Activated CD4-positive, CD25-positive, alpha-beta regulatory T cell (primary cell): ENCODE measurements around the gene KYAT1.
A peak's percentile ranks its signal among the peaks of the same experiment; 100 is the strongest.

Source experiments
- DNase-seq, 4 experiments: peaks; one replicate each; lab custom pipeline; 2025; lab: John Stamatoyannopoulos, UW

KYAT1 gene

DNA sequence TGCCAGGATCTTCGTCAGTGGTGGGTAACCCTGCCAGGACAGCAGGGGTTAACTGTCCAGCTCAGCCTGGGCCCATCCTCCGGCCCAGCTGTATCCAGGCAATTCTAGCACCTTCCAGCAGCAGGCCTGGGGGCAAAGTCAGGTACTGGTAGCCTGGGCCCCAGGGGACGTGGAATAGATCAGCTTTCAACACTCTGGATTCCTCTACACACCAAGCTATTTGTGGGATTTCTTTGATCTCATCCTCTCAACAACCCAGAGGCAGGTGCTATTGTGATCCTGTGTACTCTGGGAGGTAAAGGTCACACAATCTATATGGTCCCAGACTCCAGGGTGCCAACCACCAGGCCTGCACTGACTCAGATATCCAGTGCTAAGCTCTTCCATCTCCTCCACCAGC lies 43.4 kb downstream of the KYAT1 start:
- no peak for DNase-seq

GRCh38 chr9:128836509-128837145 lies 45.1 kb downstream of the KYAT1 start:
- DNase-seq, result no peak

- DNase-seq, result no peak
Observed at GRCh38 chr9:128835246-128836210, 46.2 kb downstream of the KYAT1 start.

- DNase-seq, result no peak
Observed at GRCh38 chr9:128833696-128834095, 48.1 kb downstream of the KYAT1 start.

- DNase-seq, result peak; percentile 80 to 87 (median 85)
Observed at GRCh38 chr9:128829477-128830251, 52.1 kb downstream of the KYAT1 start, which contains the start of gene SPOUT1. Gene SPOUT1, minus strand, starts transcription at chr9:128829794. Its CDS starts 14 bp downstream, at chr9:128829780.

DNA sequence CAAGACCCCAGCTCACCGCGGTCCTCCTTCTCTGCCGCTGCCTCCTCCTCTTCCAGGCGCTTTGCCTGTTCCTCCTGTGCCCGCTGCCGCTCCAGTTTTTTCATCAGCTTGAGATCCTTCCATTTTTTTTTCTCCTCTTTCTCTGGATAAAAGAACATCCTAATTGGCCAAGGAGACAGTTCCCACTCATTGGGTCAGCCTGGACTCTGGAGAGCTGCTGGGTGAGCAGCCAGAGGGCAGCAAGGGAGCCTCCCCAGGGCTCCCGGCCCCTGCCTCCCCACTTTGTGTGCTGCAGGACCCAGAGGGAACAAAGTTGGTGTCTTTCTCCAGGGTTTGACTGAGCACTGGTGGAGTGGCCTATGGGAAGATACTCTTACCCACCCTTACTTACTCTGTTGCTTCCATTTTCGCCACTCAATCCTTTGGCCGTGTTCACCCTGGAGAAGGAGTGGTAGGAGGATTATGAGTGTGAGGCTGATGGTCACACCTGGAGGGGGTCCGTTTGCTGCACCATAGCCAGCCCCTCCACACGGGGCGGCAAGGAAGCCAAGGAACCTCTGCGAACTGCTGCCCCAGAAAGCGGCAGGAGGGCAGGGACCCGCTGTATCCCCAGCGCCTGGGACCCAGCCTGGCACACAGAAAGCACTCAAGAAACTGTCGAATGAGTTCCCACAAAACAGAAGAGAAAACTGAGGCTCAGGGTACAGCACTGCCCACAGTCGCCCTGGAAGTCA lies 52.9 kb downstream of the KYAT1 start:
- DNase-seq, result no peak

- no peak for DNase-seq
Observed at GRCh38 chr9:128828267-128828666, 53.5 kb downstream of the KYAT1 start.

- no peak for DNase-seq
Observed at GRCh38 chr9:128825923-128826700, 55.6 kb downstream of the KYAT1 start.

- no peak for DNase-seq
Observed at GRCh38 chr9:128824911-128825310, 56.8 kb downstream of the KYAT1 start.

- DNase-seq, result no peak
Observed at GRCh38 chr9:128823903-128824406, 57.8 kb downstream of the KYAT1 start.

DNA sequence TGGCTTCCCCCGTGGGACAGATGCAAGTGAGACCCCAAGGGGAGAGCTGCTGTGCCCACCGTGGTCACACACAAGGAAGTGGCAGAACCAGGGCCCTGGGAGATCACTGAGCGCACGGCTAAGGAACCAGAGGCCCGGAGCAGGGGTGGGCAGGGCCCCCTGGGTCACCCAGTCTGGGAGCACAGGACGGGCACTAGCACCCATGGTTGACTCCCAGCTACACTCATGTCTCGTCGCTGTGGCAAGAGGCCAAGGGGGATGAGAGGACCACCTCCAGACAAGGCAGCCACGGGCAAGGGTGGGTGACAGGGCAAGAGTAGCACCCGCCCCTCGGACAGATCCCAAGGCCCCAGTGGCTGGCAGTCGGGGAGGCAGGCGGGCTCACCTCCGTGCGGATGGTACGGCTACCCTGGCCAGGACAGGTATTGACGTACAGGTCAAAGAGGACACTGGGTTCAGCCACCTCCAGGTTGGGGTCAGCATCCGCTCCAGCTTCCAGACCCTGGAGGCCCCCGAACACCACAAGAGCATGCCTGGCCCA lies 58.3 kb downstream of the KYAT1 start:
- DNase-seq, result no peak

DNA sequence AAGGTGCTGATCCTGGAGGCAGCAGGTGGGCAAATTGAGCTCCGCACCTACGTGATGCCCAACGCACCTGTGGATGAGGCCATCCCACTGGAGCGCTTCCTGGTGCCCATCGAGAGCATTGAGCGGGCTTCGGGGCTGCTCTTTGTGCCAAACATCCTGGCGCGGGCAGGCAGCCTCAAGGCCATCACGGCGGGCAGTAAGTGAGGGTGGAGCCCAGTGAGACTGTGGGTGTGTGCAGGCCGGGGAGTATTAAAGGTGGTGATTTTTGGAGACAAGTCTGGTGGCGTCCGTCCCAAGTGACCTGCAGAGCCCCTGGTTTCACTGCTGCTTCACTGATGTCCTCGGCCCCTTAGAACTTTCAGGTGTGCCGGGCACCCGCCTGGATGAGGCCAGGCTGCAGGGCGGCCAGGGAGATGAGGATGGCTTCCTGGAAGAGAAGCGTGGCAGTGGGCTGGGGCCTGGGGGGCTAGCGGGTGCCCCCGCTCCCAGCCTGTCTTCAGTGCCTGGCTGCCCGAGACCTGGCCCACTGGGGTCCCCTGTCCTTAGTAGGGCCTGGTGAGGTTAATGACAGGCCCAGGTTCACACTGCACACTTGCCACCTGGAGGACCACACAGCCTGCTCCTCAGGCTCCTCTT lies 59.2 kb downstream of the KYAT1 start:
- no peak for DNase-seq

DNA sequence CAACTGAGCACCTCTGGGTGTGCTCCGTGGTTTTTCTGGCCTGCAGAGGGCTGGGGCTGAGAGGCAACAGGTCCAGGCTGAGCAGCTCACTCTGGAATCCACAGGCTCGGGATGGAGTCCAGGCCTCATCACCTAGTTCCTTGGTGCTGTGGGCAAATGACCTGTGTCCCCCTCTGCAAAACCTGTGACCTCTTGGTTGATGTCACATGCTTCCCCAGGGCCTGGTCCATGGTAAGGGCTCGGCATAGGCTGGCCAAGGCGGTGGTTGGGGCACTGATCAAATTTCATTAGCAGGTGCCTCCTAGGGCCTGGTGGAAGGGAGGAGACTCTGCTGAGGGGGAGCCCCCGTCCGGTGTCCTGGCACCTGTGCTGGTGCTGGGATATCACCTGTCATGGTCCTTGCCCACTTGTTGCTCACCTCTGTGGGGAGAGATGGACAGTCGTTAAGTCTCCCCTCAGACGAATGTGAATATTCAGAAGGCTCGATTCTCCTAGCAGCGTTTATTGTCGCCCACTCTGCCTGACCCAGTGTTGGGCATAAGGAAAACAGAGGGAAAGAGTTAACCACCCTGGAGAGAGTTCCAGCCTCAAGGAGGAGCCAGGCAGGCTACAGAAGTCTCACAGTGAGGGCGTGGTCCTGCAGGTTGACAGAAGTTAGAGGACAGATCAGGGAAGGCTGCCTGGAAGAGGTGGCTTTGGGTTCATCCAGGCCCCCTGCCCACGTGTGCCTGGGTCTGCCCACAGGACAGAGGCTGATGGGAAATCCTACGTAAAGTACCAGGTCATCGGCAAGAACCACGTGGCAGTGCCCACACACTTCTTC lies 60.0 kb downstream of the KYAT1 start:
- DNase-seq, result no peak

DNA sequence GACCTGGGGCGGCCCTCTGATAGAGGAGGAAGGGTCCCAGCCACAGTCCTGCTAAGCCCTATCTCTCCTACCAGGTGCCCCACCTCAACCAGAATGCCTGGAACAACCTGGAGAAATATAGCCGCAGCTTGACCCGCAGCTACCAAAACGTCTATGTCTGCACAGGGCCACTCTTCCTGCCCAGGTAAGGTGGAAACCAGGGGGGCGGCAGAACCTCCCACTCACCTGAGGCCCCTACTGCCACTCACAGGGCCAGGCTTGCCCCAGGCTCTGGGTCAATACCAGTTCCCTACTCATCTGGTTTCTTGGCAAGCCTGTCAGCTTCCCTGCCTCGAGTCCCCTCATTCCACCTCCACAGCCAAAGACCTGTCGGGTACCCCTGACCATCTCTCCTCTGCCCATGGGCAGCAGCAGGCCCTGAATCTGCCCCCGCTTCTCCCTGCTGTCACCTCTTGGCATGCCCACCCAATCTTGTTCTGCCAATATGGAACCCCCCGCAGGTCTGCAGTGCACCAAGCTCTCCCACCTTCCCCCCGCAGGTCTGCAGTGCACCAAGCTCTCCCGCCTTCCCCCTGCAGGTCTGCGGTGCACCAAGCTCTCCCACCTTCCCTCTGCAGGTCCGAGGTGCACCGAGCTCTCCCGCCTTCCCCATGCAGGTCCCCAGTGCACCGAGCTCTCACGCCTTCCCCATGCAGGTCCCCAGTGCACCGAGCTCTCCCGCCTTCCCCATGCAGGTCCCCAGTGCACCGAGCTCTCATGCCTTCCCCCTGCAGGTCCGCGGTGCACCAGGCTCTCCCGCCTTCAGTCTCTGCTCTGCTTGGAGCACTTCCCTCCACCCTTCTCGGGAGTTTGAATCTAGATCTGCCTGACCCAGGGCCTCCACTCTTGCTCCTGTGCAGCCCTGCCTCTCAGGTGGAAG lies 60.8 kb downstream of the KYAT1 start:
- no peak for DNase-seq

DNA sequence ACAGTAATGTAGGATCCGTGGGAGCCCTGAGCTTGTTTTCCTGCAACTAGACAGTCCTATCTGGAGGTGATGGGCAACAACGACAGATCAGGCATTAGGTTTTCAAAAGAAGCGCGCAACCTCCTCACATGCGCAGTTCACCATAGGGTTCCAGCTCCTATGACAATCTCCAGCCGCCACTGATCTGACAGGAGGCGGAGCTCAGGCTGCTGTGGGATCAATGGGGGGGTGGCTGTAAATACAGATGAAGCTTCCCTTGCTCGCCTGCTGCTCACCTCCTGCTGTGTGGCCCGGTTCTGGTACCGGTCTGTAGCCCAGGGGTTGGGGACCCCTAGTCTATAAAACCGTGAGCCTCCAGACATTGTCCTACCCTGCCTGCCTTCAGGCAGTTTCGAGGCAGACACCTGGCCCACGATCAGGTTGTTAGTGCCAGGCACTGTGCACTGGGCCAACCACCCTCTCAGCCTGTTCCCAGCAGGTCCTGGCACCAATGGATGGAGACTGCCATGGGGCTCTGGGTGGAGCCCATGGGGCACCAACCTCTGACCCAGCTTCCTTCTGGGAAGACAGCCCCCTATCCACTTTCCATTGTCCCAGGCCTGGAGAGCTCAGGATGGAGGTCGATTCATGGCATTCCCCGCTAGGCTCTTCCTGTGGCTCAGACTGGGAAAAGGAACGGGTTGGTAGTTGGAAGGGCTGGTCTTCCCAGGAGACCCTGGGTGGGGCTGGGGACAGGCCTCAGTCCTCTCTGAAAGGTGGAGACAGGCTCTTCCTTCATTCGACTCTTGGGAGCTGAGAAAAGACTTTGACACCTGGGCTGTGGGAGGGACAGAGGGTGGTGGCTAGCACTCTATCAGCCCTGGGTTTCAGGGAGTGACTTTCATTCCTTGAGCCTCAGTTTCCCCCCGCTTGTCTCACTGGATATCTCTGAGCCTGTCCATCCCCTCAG lies 61.8 kb downstream of the KYAT1 start:
- DNase-seq, result no peak

DNA sequence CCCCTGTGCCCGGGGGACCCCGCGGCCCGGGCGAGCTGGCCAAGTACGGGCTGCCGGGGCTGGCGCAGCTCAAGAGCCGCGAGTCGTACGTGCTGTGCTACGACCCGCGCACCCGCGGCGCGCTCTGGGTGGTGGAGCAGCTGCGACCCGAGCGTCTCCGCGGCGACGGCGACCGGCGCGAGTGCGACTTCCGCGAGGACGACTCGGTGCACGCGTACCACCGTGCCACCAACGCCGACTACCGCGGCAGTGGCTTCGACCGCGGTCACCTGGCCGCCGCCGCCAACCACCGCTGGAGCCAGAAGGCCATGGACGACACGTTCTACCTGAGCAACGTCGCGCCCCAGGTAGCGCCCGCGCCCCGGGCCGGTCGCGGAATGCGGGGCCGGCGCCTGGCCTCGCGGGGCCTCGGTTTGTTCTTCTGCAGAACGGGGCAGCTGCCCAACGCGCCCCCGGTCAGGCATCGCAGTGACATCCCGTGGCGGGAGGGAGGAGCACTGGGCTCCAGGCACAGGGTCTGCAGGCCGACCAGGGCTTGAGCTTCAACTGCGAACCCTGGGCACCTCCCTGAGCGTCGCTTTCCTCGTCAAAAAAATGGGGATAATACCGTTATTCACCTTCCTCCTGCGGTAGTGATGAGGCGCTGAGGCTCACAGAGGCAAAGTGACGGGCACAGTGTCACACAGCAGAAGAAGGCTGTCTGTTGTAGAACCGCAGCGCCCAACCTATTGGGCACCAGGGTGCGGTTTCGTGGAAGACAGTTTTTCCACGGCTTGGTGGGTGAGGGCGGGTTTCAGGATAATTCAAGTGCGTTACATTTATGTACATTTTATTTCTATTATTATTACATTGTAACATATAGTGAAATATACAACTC lies 62.7 kb downstream of the KYAT1 start:
- peak in 2 of 4 experiments; percentile 29 to 34 for DNase-seq
